OCI-LY3 (cell line): ENCODE results near the gene EIF2S1.
"Not testable (repeated sequence)": the region's sequence is repeated elsewhere in the genome, so short reads cannot be mapped to it uniquely, and the experiment has no call there.

Source experiments
- H2AFZ ChIP-seq: fragments of 200-600, 300-600 bp; shearing (Covaris generic); 2 replicates; pipeline ENCODE4 v1.6.0; 2014; ENCODE audit warnings: antibody characterized with exemption, low read depth, low read length
- H3K27ac ChIP-seq: fragments of 200-600, 300-600 bp; sonication (generic); 2 replicates; pipeline ENCODE4 v1.5.1; 2014; ENCODE audit warnings: mild to moderate bottlenecking, low read length, moderate library complexity, mixed read lengths
- H3K27me3 ChIP-seq: fragments of 200-600, 300-600 bp; sonication (generic); 2 replicates; pipeline ENCODE4 v1.6.1; 2014; ENCODE audit warnings: low read depth, low read length, mixed read lengths
- H3K36me3 ChIP-seq: fragments of 200-600, 300-600 bp; sonication (generic); replicated peaks from 2 replicates; pipeline ENCODE3; 2014; ENCODE audit warnings: low read depth, low read length, mixed read lengths
- H3K4me1 ChIP-seq: fragments of 300-600, 200-600 bp; sonication (generic); 2 replicates; pipeline ENCODE4 v1.6.1; 2014; ENCODE audit warnings: low read length, mixed read lengths
- H3K4me2 ChIP-seq: fragments of 200-600, 300-600 bp; sonication (generic); 2 replicates; pipeline ENCODE4 v1.6.1; 2014; ENCODE audit warnings: low read length, mixed read lengths
- H3K4me3 ChIP-seq: fragments of 300-600, 200-600 bp; sonication (generic); 2 replicates; pipeline ENCODE4 v1.5.1; 2014; ENCODE audit warnings: antibody characterized with exemption, mild to moderate bottlenecking, low read length, moderate library complexity
- H3K79me2 ChIP-seq: fragments of 300-600, 200-600 bp; shearing (Covaris generic); 2 replicates; pipeline ENCODE4 v1.6.1; 2014; ENCODE audit warnings: mild to moderate bottlenecking, low read length, mixed read lengths
- H3K9ac ChIP-seq: fragments of 300-600, 200-600 bp; shearing (Covaris generic); 2 replicates; pipeline ENCODE4 v1.6.0; 2014; ENCODE audit warnings: mild to moderate bottlenecking, low read length, moderate library complexity
- H3K9me3 ChIP-seq: fragments of 200-600, 300-600 bp; shearing (Covaris generic); 2 replicates; pipeline ENCODE4 v1.6.1; 2014; ENCODE audit warnings: low read length, mixed read lengths; ENCODE audit not compliant: insufficient read depth
- H4K20me1 ChIP-seq: fragments of 200-600, 300-600 bp; sonication (generic); 2 replicates; pipeline ENCODE4 v1.6.1; 2016; ENCODE audit warnings: low read length, mixed read lengths; ENCODE audit not compliant: insufficient read depth
- EZH2phosphoT487 ChIP-seq: fragments of 200-600 bp; shearing (Covaris generic); IDR thresholded peaks from 2 replicates; pipeline ENCODE4 v1.6.1; 2018; ENCODE audit warnings: antibody characterized with exemption, mixed run types, low read depth
- TF ChIP-seq, protein P1 (sequence below): fragments of 200-600, 300-600 bp; sonication (generic); IDR thresholded peaks from 2 replicates; pipeline ENCODE4 v1.5.1; 2014; ENCODE audit warnings: antibody characterized with exemption, low read length, low read depth

Gene EIF2S1

DNA sequence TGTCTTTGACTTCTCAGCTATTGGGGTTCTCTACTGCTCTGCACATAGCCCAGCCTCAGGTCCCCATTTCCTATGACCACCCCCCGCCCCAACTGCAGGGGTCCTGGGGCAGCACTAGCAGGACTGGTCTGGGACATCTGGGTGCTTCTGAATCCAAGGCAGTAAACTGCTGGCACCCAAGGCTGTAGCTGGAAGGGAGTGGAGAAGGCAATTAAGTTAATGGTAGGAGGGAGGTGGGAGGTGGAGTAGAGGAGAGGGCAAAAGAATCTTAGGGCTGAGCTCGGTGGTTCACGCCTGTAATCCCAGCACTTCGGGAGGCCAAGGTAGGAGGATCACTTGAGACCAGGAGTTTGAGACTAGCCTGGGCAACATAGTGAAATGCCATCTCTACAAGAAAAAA is 40.3 kb downstream of the EIF2S1 start:
- Histone ChIP-seq H3K4me2 (no peak overlapping the region), H4K20me1 (no peaks in the 10 kb centered on the region), H3K27ac (no peak overlapping the region), H3K4me3 (no peak overlapping the region), H3K27me3 (peaks cover 16% of the 10 kb centered on the region), H3K9ac (no peak overlapping the region), H3K9me3 (no peaks in the 10 kb centered on the region), H3K79me2 (no peaks in the 10 kb centered on the region), H2AFZ (no peak overlapping the region), H3K4me1 (no peaks in the 10 kb centered on the region), H3K36me3 (no peaks in the 10 kb centered on the region)
- TF ChIP-seq, protein P1, sequence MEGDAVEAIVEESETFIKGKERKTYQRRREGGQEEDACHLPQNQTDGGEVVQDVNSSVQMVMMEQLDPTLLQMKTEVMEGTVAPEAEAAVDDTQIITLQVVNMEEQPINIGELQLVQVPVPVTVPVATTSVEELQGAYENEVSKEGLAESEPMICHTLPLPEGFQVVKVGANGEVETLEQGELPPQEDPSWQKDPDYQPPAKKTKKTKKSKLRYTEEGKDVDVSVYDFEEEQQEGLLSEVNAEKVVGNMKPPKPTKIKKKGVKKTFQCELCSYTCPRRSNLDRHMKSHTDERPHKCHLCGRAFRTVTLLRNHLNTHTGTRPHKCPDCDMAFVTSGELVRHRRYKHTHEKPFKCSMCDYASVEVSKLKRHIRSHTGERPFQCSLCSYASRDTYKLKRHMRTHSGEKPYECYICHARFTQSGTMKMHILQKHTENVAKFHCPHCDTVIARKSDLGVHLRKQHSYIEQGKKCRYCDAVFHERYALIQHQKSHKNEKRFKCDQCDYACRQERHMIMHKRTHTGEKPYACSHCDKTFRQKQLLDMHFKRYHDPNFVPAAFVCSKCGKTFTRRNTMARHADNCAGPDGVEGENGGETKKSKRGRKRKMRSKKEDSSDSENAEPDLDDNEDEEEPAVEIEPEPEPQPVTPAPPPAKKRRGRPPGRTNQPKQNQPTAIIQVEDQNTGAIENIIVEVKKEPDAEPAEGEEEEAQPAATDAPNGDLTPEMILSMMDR, result no peak
- TF ChIP-seq EZH2phosphoT487, result no peak

DNA sequence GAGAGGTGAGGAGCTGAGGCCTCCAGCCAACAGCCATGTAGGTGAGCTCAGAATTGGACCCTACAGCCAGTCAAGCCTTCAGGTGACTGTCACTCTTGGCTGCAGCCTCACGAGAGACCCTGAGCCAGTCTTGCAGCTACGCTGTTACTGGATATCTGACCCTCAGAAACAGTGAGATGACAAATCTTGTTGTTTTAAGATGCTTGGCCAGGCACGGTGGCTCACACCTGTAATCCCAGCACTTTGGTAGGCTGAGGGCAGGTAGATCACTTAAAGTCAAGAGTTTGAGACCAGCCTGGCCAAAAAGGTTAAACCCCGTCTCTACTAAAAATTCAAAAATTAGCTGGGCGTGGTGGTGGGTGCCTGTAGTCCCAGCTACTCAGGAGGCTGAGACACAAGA is 45.6 kb downstream of the EIF2S1 start:
- Histone ChIP-seq H3K9me3 (no peaks in the 10 kb centered on the region), H3K79me2 (no peaks in the 10 kb centered on the region), H3K4me1 (no peaks in the 10 kb centered on the region), H3K4me2 (no peak overlapping the region), H3K9ac (no peak overlapping the region), H2AFZ (no peak overlapping the region), H3K27me3 (0 out of 2 replicates have a peak, but pooled peaks cover 4% of the 10 kb centered on the region), H4K20me1 (no peaks in the 10 kb centered on the region), H3K27ac (no peak overlapping the region), H3K36me3 (no peaks in the 10 kb centered on the region), H3K4me3 (no peak overlapping the region)
- TF ChIP-seq, protein P1, result no peak

DNA sequence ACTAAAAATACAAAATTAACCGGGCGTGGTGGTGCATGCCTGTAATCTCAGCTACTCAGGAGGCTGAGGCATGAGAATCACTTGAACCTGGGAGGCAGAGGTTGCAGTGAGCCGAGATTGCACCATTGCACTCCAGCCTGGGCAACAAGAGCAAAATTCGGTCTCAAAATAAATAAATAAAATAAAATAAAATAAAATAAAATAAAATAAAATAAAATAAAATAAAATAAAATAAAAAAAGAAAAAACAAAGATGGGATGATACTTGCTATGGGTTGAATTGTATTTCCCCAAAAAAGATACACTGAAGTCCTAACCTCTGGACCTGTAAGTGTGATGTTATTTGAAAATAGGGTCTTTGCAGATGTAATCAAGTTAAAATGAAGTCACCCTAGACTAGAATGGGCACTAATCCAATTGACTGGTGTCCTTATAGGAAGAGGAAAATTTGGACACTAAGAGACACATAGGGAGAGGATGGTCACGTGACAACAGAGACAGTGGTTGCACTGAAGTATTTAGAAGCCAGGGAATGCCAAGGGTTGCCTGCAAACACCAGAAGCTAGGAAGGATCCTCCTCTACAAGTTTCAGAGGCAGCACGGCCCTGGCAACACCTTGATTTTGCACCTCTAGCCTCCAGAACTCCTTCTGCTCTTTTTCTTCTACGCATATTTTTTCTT is 48.1 kb downstream of the EIF2S1 start:
- H3K27ac ChIP-seq, H3K9ac ChIP-seq, H4K20me1 ChIP-seq, H3K79me2 ChIP-seq, H3K27me3 ChIP-seq, H3K36me3 ChIP-seq, H3K9me3 ChIP-seq, H3K4me3 ChIP-seq, H3K4me1 ChIP-seq, H3K4me2 ChIP-seq, H2AFZ ChIP-seq: not testable (repeated sequence)

DNA sequence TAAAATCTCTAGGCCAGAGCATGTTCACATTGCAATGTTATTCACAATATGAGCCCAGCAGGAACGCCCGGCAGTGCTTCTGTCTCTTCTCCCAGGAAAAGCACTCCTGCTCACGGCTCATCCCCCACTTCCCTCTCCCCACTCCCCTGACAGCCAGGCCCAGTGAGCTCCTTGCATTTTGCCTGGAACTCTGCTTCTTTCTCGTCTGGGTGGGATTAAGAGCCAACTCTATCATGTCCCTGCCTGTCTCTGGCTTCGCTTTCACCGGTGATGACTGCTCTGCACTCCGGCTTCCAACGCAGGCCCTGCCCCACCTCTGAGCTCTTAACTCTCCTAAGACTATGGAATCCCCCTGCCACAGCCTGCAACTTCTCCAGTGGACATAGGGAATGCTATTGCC is 49.3 kb downstream of the EIF2S1 start:
- no peak overlapping the region for H3K4me2 ChIP-seq
- no peak overlapping the region for H3K4me3 ChIP-seq
- H3K27me3 ChIP-seq, result no peaks in the 10 kb centered on the region
- H3K9me3 ChIP-seq, result no peaks in the 10 kb centered on the region
- H3K9ac ChIP-seq, result no peak overlapping the region
- no peaks in the 10 kb centered on the region for H4K20me1 ChIP-seq
- H3K27ac ChIP-seq, result no peak overlapping the region
- no peak overlapping the region for H2AFZ ChIP-seq
- H3K4me1 ChIP-seq, result no peaks in the 10 kb centered on the region
- H3K36me3 ChIP-seq, result no peaks in the 10 kb centered on the region
- TF ChIP-seq EZH2phosphoT487, result no peak
- TF ChIP-seq, protein P1, result no peak
- no peaks in the 10 kb centered on the region for H3K79me2 ChIP-seq

DNA sequence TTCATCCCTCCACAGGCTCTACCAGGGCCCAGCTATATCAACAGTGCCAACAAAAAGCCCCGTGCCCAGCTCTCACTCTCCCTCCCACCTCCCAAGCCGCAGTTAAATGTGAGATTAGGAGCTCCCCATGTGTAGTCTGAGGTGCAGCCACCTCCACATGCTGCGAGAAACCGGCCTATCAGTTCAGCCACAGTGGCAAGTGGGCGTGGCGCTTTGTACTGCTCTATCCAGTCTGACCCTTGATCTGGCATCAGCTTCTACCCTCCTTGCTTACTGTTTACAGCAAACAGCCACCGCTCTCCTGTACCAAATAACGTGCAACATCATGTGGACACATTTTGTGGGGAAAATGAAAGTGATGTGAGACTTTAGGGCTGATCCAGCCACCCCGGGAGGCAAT is 50.2 kb downstream of the EIF2S1 start:
- Histone ChIP-seq H3K9ac (no peak overlapping the region), H4K20me1 (no peaks in the 10 kb centered on the region), H2AFZ (no peak overlapping the region), H3K4me3 (no peak overlapping the region), H3K9me3 (no peaks in the 10 kb centered on the region), H3K4me2 (no peak overlapping the region), H3K36me3 (no peaks in the 10 kb centered on the region), H3K79me2 (no peaks in the 10 kb centered on the region), H3K27me3 (no peaks in the 10 kb centered on the region), H3K27ac (no peak overlapping the region), H3K4me1 (no peaks in the 10 kb centered on the region)
- TF ChIP-seq, protein P1, result no peak
- no peak for TF ChIP-seq EZH2phosphoT487
